NB4 (cell line): ENCODE data around the gene CPT1C.
A peak's percentile ranks its signal among the peaks of the same experiment; 100 is the strongest.

Experiments used
- POLR2A ChIP-seq: IDR thresholded peaks from 2 replicates; pipeline ENCODE4 v1.6.1; 2011; ENCODE audit warnings: mild to moderate bottlenecking; ENCODE audit not compliant: insufficient read length; ENCODE audit errors: extremely low read depth
- TF ChIP-seq, protein P1 (sequence below): IDR thresholded peaks from one replicate; pipeline ENCODE4 v1.5.1; 2012; ENCODE audit warnings: low read depth, low read length

DNA sequence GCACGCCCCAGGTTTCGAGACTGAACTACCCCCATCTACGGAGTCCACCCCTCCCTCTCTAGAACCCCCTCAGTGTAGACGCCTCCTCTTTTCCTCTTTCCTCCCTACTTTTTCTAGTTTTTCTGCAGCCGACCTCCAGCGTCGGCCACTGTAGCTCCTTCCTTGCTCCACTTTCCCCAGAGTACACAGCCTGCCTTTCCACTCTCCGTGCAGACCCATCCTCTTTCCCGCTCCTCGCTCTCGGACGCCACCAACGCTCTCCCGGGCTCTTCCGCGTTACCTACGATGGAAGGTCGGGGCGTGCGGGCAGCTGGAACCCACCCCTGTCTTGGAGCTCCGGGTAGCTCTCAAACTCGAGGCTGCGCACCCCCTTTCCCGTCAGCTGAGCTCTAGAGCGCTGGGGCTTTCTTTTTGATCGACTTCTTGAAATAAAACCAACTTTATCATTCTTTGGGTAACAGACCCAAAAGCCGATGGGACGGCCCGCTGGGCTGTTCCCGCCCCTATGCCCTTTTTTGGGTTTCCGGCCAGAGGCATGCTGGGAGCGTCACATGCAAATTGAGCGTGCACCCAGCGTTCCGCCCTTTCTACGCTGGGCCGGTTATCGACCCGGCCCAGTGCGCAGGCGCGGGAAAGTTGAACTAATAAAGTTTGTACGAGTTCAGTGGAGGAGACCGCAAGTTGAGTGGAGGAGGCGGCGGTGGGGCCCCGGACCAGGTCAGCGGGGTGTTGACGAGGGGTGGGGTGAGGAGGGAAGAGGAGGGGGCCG, 25.4 kb upstream of the CPT1C start, which contains the start of the genes BCL2L12 and IRF3:
- TF ChIP-seq, protein P1, sequence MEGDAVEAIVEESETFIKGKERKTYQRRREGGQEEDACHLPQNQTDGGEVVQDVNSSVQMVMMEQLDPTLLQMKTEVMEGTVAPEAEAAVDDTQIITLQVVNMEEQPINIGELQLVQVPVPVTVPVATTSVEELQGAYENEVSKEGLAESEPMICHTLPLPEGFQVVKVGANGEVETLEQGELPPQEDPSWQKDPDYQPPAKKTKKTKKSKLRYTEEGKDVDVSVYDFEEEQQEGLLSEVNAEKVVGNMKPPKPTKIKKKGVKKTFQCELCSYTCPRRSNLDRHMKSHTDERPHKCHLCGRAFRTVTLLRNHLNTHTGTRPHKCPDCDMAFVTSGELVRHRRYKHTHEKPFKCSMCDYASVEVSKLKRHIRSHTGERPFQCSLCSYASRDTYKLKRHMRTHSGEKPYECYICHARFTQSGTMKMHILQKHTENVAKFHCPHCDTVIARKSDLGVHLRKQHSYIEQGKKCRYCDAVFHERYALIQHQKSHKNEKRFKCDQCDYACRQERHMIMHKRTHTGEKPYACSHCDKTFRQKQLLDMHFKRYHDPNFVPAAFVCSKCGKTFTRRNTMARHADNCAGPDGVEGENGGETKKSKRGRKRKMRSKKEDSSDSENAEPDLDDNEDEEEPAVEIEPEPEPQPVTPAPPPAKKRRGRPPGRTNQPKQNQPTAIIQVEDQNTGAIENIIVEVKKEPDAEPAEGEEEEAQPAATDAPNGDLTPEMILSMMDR, result no peak
- TF ChIP-seq POLR2A, result peak; percentile 80
